GM19463 (cell line): ENCODE measurements around the gene CFAP298.
A peak's percentile ranks its signal among the peaks of the same experiment; 100 is the strongest.
"Not testable (repeated sequence)": the region's sequence is repeated elsewhere in the genome, so short reads cannot be mapped to it uniquely, and the experiment has no call there.

Source experiments
- ATAC-seq: cut with Tn5 transposase; IDR thresholded peaks from one replicate; pipeline ENCODE4 v1.9.1; 2021; ENCODE audit warnings: mild to moderate bottlenecking, moderate library complexity; ENCODE audit not compliant: unreplicated experiment

Gene CFAP298

GRCh38 chr21:32612075-32612998, at the start of gene CFAP298:
TSS of gene CFAP298 (minus strand) at chr21:32612377. CDS start at chr21:32612243, 134 bp downstream.
- ATAC-seq: peak; percentile 95

- ATAC-seq: not testable (repeated sequence)
These were observed 49.0 kb upstream of the CFAP298 start for GRCh38 chr21:32661026-32661782.

GRCh38 chr21:32658524-32658923, 46.3 kb upstream of the CFAP298 start:
- ATAC-seq: no peak

GRCh38 chr21:32653326-32653901, 41.2 kb upstream of the CFAP298 start:
- peak; percentile 60 for ATAC-seq

GRCh38 chr21:32648165-32648564, 36.0 kb upstream of the CFAP298 start:
- ATAC-seq: no peak

- ATAC-seq: no peak
These were observed 33.3 kb upstream of the CFAP298 start for GRCh38 chr21:32645261-32646182.

- ATAC-seq: no peak
These were observed 29.8 kb upstream of the CFAP298 start for GRCh38 chr21:32641710-32642698.

GRCh38 chr21:32626621-32627196, 14.5 kb upstream of the CFAP298 start:
- no peak for ATAC-seq

- not testable (repeated sequence) for ATAC-seq
These were observed 6.0 kb upstream of the CFAP298 start for GRCh38 chr21:32618218-32618617.

- ATAC-seq: no peak
These were observed 1.4 kb upstream of the CFAP298 start for GRCh38 chr21:32613436-32614043.

GRCh38 chr21:32612999-32613337, 791 bp upstream of the CFAP298 start:
- ATAC-seq: no peak

GRCh38 chr21:32611471-32611997, 643 bp downstream of the CFAP298 start:
- peak; percentile 1 for ATAC-seq

- not testable (repeated sequence) for ATAC-seq
These were observed 1.2 kb downstream of the CFAP298 start for GRCh38 chr21:32610940-32611339.

GRCh38 chr21:32608851-32609250, 3.3 kb downstream of the CFAP298 start:
- ATAC-seq: no peak

- no peak for ATAC-seq
These were observed 6.7 kb downstream of the CFAP298 start for GRCh38 chr21:32605469-32605868.

- ATAC-seq: no peak
These were observed 7.7 kb downstream of the CFAP298 start for GRCh38 chr21:32604464-32604863.

- no peak for ATAC-seq
These were observed 9.0 kb downstream of the CFAP298 start for GRCh38 chr21:32603131-32603530.

- ATAC-seq: no peak
These were observed 10.1 kb downstream of the CFAP298 start for GRCh38 chr21:32602099-32602498.
